NCI-H2227 (cell line): Measurements from ENCODE around the gene NFIB.

Experiments used
- DNase-seq: peaks from one replicate; lab custom pipeline; 2025; ENCODE audit not compliant: unreplicated experiment; lab: John Stamatoyannopoulos, UW

The NFIB gene

GRCh38 chr9:14307989-14308852 lies 5.7 kb downstream of the NFIB start:
- no peak for DNase-seq

DNA sequence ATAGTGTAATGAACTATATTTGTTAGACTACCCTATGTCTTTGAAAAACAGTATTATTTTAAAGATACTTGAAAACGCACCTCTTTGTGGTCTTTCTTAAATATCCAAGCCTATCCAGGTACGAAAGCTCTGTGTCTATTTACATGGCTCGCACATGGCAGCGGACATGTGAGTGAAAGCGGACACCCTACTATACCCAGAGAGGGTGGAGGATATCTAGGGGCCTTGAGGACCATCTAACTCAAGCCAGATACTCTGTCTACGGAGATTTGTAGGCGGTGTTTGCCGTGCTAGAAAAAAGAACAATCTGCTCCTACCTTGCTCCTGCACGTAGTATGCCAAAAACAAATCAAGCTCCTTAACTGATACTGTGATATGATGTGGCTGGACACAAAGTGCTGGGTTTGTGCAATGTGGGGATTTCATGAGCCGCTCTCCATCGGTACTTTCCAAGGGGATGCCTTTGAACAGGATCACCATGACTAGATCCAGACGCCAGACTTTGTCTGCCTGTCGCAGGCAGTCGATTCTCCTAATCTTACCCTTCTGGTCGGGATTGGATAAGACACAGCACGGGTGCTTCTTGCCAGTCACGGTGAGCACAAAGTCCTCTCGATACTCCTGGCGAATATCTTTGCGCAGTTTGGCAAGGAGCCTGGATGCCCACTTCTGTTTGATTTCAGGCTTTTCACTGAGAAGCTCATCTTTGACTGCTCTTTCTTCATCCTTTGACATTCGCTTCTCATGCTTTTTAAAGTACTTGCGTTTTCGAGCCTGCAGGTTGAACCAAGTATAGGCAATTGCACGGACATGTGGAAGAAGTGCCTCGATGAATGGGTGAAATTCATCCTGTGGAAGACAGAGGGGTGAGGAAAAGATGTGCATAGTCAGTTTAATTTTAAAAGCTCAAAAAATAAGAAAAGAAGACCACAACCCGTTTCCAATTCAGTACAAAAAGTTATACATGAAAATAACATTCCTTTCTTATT lies 7.0 kb downstream of the NFIB start:
- DNase-seq = no peak

DNA sequence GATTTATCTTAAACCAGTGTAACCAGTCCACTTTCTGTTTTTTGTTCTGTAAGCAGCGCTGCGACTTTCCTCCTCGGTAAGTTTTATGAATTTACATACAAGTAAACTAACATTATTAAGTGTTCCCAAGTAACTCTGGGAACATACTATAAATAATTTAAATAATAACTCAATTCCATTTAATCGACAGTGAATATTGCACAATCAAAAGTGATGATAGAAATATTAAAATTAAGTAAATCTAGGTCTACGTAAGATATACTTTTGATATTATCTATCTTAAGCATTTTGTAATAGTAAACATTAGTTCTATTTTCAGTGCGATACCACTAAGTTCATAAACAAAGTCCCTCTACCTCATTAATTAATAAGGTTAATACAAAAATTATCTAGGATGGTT lies 7.8 kb downstream of the NFIB start:
- no peak for DNase-seq

- DNase-seq = no peak
Observed at GRCh38 chr9:14304259-14304658, 9.7 kb downstream of the NFIB start.

- no peak for DNase-seq
Observed at GRCh38 chr9:14303521-14303920, 10.4 kb downstream of the NFIB start.

DNA sequence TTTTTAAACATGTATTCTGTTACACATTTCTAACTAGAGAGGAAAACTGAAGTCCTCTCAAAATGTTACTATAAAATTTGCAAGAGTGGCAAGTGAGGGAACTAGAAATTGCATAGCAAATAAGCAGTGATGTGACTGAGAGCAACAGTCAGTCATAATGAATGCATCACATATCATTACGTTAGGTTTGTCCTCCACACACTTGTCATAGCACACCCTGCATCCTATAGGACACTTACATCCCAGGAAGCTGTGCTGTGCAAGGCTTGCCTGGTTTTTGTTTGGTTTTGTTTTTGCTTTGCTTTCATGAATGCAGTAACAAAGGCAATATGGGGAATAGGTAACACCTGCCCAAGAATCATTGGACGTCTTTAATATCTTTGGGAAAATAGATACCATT lies 10.8 kb downstream of the NFIB start:
- DNase-seq = no peak

DNA sequence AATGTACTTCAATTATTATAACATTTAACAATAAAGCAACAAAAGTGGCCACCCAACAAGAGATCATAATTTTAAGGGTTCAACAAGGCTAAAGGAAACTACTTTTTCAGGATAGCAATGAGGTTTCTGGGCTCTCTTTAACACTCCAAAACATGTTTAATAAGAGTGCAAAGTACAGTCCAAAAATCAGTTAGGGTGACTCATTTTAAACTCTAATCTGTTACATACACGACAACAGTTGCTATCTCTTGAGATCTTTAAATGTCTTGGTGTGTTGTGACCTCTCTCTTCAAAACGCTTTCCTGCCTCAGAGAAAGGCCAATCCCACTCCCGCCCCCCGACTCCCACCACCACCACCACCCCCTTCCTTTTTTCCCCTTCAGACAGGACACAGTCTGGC lies 11.5 kb downstream of the NFIB start:
- DNase-seq = no peak

GRCh38 chr9:14301583-14302021 lies 12.3 kb downstream of the NFIB start:
- no peak for DNase-seq

GRCh38 chr9:14301006-14301405 lies 12.9 kb downstream of the NFIB start:
- no peak for DNase-seq

DNA sequence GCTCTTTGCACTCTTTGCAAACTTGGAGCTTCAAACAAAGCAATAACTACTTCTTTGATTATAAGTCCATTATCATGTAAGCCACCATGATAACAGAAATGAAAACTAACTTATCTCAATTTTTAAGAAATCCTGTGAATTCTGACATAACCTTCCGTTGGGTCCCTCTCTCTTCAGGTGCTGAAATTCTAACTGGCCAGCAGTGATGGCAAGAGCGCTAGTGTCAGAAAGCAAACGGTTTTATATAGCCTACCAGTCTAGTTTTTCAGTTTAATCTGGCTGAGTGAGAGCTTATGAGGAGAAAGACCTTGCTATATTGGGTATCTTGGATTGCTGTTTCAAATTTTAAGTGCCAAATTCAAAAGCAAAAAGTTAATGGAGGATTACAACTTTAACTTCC lies 13.4 kb downstream of the NFIB start:
- no peak for DNase-seq

DNA sequence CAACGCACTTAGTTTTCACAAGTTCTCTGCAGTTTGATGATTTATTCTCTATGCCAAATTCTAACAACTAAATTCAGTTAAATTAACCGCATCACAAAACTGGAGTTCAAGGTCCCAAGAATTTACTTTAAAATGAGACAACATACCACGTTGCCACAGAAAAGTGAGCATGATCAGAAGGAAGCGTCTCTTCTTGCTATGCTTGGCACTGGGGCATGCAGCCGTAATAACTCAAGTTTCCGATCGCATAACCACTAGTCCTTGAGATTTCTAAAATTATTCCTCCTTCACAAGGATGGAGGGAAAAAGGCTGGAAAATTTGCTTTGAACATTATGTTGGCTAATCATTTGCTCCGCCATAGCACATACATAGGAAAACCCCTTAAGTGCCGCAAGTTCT lies 13.9 kb downstream of the NFIB start:
- DNase-seq = no peak

DNA sequence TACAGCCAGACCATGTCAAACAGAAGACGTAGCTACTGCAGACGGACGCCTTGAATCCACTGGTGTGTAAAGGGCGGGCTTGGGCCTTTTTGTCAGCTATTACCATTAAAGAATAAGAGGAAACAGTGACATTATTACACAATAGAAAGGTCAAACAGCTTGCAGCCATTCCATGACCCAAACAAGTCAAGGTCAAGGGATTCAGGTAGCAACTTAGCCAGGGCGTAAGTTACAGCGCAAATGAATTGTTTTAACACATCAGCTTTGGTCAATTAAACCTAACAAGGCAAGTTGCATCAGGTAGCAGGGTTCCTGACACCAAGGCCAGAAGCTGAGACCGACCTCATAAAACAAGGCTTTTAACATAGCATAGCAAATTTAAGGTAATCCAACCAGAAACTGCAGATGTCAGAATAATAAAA lies 15.3 kb downstream of the NFIB start:
- no peak for DNase-seq

- no peak for DNase-seq
Observed at GRCh38 chr9:14296495-14297113, 17.3 kb downstream of the NFIB start.

- DNase-seq = no peak
Observed at GRCh38 chr9:14294659-14295058, 19.3 kb downstream of the NFIB start.

DNA sequence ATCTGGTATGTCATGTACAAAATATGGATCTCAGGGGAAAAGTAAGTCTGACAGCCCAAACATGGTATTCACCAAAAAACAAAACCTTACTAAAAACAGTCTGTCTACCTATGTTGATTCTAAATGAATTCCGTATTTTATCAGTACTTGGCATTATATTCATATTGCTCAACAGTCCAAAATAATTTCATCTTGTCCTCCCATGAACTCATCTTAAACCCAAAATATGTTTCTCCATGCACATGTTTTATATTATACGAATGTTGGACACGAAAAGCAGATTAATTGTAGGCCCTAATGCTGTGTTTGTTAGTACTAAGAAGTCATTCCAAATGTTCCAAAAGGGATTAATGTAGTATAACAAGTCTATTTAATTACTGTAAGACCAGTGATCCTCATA lies 20.1 kb downstream of the NFIB start:
- DNase-seq = no peak

DNA sequence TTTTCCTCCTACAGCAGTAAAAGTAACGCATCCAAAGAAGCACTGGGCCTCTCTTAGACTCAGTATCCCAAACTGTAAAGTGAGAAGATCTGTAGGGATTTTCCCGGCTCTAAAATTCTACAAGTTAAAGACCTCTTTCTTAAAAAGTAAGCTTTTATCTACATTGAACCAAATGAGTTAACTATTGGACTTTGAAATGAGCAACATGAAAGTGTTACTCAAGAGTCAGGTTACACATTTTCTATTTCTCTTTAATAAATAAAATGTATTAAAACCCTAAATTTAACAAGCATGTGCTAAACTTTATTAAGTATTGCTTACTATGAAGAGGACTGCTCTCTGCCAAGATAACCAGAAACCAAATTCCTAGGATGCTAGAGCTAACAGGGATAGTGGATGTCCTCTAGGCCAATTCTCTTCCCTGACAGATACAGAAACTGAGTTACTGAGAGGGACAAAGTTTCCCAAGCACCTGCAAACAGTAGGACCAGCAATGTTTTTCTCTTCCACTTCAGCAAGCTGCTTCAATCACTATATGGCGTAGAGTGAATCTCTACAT lies 21.7 kb downstream of the NFIB start:
- no peak for DNase-seq

DNA sequence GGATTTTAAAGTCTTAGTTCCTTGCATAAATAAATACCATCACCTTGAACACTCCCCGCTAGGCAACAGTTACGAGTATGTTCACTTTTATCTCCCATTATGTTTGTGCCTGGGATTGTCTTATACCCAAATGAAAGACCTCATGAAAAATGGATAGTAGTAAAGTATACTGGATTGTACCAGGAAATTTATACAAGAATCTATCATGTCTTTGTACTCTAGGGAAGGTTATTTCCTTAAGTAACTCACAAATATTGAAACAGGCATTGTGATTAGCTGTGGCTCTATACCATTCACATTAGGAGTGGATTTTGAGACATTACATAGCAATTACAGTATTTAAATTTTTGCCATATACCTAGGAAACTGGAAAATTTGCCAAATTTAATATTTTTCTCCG lies 24.0 kb downstream of the NFIB start:
- no peak for DNase-seq

DNA sequence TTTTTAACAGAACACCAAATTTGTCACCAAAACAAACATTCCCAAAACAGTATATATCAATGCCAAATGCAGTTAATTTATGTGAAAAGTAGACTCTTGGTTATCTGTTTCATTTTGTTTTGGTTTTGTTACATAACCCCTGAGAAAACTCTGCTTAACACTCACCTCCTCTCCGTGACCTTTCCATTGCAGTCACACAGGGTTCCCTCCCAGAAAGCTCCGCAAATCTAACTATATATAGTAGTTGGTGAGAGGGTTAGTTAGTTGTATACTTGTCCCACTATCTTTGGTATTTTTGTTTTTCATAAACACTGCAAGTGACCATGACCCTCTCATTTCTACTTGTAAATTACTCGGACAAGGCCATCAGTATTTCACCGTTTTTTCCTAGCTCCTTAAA lies 25.5 kb downstream of the NFIB start:
- no peak for DNase-seq

GRCh38 chr9:14286121-14286520 lies 27.8 kb downstream of the NFIB start:
- no peak for DNase-seq

GRCh38 chr9:14283276-14283675 lies 30.7 kb downstream of the NFIB start:
- no peak for DNase-seq

DNA sequence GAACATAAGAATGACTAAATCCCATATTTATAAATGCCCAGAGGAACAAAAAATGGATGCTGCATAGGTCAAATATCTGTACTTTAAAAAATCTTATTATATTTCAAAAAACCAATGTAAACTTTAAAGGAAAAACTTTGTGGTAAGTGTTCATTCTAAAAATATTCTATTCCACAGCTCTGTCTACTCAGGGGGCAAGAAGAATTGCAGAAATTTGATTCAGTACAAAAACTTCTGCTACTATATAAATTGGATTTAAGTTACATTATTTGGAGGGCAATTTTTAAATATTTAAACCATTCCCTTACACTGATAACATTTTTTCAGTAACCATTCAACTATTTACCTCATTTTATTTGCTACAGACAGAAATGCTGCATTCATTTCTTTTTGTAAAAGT lies 32.1 kb downstream of the NFIB start:
- DNase-seq = no peak
